ENCODE results near the gene CHAF1B.
A peak's percentile ranks its signal among the peaks of the same experiment; 100 is the strongest.
"Not testable (repeated sequence)": the region's sequence is repeated elsewhere in the genome, so short reads cannot be mapped to it uniquely, and the experiment has no call there.

The CHAF1B gene

DNA sequence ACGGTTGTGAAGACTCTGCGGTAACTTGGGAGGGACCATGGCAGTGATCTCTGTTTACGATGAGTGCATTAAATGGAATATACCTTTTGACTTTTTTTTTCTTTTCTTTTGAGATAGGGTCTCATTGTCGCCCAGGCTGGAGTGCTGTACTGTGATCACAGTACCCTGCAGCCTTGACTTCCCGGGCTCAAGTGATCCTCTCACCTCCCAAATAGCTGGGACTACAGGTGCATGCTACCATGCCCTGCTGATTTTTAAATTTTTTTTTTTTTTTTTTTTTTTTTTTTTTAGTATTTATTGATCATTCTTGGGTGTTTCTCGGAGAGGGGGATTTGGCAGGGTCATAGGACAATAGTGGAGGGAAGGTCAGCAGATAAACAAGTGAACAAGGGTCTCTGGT lies 6.5 kb downstream of the CHAF1B start:
- not testable (repeated sequence) for DNase-seq

- DNase-seq: no peak
Measured at GRCh38 chr21:36395353-36396111, 10.3 kb downstream of the CHAF1B start.

- no peak for DNase-seq
Measured at GRCh38 chr21:36396325-36396724, 11.1 kb downstream of the CHAF1B start.

DNA sequence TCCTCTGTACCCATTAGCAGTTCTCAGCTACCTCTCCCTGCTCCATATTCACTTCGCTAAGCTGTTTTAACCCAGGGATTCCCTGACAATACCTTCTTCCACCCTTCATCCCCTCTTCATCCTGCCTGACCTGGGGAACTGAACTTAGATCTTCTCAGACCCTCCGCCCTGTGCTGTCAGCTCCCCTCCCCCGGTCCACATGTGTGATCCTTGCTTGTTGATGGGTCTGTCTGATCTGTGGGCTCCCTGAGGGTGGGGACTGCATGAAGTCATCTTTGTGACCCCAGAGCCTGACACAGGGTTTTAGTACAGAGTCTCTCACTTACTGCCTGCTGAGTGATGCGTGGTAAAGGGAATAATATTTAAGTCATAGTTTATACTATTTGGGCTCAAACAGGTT lies 11.8 kb downstream of the CHAF1B start:
- DNase-seq: no peak

DNA sequence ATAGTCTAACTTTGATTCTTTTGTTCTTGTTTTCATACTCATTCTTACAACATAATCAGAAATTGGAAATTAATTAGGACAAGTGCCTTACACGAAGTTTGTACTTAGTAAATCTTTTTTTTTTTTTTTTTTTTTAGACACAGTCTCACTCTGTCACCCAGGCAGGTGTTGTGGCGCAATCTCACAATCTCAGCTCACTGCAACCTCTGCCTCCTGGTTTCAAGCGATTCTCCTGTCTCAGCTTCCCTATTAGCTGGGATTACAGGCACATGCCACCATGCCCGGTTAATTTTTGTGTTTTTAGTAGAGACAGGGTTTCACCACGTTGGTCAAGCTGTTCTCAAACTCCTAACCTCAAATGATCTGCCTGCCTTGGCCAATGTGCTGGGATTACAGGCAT lies 12.4 kb downstream of the CHAF1B start:
- DNase-seq: no peak

DNA sequence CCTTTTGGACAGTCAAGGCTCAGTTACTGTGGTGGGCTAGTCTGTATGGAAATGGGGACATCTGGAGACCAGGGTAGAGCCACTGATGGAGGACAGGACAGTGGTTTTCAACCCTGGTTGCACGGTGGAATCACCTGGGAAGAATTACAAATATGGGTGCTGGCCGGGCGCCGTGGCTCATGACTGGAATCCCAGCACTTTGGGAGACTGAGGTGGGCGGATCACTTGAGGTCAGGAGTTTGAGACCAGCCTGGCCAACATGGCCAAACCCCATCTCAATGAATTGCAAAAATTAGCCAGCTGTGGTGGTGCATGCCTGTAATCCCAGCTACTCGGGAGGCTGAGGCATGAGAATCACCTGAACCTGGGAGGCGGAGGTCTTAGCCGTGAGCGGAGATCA lies 14.5 kb downstream of the CHAF1B start:
- not testable (repeated sequence) for DNase-seq

DNA sequence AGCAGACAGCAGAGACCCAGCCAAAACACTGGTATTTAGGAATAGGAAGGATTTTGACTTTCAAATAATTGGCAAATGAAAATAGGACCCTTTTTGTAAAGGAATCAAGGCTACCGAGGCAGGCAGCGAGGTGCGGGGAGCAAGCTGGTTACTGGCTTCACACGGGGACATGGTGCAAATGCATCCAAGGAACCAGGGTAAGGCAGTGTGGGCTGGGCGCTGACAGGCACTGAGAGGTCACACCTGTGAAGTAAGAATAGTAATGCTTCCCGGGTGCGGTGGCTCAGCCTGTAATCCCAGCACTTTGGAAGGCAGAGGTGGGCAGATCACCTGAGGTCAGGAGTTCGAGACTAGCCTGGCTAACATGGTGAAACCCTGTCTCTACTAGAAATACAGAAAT lies 15.5 kb downstream of the CHAF1B start:
- no peak for DNase-seq

DNA sequence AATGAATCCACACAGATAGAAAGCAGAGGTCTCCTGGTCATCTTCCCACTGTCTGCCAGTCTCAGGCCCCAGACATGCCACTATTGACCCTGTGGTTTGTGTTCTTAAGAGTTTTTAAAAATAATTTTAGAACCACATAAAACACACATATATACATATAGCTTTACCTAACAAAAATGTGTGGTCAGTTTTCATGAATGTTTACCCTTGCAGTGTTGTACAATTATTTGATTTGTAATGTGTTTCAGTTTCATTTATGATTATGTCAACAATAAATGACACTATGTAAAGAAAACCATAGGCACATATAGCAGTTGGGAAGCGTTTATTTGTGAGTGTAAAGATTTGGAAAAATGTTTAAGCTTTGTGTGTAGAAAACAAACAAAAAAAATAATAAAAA lies 17.1 kb downstream of the CHAF1B start:
- no peak for DNase-seq

- no peak for DNase-seq
Measured at GRCh38 chr21:36403713-36404112, 18.5 kb downstream of the CHAF1B start.

- DNase-seq: no peak
Measured at GRCh38 chr21:36408568-36408967, 23.4 kb downstream of the CHAF1B start.

- DNase-seq: no peak
Measured at GRCh38 chr21:36411301-36411700, 26.1 kb downstream of the CHAF1B start.

DNA sequence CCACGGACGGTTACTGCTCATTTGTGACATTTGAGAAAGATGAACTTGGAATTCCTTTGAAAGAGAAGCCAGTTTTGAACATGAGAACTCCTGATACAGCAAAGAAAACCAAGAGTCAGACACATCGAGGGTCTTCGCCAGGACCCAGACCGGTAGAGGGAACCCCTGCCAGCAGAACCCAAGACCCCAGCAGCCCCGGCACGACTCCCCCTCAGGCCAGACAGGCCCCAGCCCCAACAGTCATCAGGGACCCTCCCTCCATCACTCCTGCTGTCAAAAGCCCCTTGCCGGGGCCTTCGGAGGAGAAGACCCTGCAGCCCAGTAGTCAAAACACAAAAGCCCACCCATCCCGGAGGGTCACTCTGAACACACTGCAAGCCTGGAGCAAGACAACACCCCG lies 27.7 kb downstream of the CHAF1B start:
- DNase-seq: no peak

- DNase-seq: no peak
Measured at GRCh38 chr21:36415375-36415774, 30.2 kb downstream of the CHAF1B start.

GRCh38 chr21:36419241-36419640 lies 34.0 kb downstream of the CHAF1B start:
- no peak for DNase-seq

DNA sequence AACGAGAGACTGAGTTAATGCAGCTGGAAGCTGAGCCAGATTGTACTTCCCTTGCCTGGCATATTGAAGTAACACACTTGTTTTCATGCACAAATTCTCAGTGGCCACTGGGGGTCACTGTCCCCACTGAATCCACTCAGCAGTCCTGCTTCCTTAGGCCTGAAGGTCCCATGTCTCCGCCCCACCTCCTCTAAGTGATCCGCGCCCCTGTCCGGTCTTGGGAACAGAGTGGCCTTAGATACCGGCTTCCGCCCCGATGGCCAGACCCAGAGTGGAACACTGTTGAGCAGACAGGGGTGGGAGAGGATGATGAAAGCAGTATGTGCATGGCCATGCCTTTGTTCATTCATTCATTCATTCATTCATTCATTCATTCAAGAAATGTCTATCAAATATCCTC lies 34.8 kb downstream of the CHAF1B start:
- peak; percentile 58 for DNase-seq

GRCh38 chr21:36420571-36421339 lies 35.6 kb downstream of the CHAF1B start:
- no peak for DNase-seq

- peak; percentile 3 for DNase-seq
Measured at GRCh38 chr21:36422279-36423098, 37.3 kb downstream of the CHAF1B start.

DNA sequence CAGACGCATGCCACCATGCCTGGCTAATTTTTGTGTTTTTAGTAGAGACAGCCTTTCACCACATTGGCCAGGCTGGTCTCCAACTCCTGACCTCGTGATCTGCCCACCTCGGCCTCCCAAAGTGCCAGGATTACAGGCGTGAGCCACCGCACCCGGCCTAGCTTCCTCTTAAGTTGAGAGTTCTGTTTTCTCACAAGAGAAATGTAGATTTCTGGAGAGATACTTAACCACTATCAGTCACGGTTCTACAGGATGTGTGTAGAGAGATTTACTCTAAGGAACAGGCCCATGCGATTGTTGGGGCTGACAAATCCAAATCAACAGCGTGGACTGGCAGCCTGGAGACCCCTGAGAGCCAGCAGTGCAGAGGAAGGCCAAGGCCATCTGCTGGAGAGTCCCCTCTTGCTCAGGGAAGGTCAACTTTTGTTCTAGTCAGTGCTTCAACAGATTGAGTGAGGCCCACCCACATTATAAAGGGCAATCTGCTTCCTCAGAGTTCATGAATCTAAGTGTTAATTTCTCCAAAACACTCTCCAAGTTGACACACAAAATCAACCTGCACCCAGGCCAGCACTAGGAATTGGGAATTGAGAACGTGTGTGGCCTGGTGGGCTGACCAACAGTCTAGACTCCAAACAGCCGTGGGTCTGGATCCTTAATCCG lies 38.7 kb downstream of the CHAF1B start:
- no peak for DNase-seq

DNA sequence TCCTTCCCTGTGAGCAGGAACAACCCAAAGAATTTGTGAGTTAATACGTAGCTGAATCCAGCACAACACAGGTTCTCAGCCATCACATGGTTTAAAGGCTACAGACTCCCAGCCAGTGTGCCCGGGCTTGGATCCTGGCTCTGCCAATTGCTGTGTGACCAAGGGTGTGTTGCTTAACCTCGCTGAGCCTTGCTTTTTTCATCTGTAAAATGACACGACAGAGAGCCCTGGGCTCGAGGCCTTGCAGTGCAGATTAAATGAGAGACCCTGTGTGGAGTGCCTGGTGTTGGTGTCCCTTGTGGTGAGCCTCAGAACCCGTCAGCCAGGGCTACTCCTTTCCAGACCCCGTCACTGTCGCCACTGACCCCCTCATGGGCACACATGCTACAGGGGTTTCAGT lies 39.4 kb downstream of the CHAF1B start:
- no peak for DNase-seq

GRCh38 chr21:36425286-36425685 lies 40.1 kb downstream of the CHAF1B start:
- DNase-seq: no peak

- no peak for DNase-seq
Measured at GRCh38 chr21:36427502-36427901, 42.3 kb downstream of the CHAF1B start.

DNA sequence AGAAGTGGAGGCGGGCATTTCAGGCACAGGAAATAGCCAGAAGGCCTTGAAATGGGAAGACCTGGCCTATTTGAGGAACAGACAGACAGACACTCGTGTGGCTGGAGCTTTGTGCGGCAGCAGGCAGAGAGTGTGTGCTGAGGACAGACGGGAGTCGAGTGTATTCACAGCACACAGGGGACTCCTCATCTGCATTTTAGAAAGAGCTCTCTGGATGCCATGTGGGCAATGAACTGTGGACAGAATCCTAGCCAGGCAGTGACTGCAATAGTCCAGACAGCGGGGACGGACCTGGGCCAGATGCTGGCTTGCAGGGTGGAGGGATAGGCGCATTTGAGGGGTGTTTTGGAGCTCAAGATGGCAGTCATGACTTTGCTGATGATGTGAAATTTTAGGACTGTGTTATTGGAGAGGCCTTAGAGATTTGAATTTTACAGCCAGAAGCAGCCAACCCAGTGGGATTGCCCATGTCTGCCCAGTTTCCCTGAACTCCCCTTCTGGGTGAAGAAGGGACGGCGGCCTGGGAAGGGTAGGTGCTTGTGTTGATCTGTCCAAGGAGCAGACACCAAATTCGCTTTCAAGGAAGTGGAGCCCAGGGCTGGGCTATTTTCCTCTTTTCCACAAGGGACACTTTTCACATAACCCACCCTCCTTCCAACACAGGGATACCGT lies 43.7 kb downstream of the CHAF1B start:
- DNase-seq: no peak

Data from amniotic stem cell (primary cell).